ENCODE results near the gene HAL.

HAL gene

DNA sequence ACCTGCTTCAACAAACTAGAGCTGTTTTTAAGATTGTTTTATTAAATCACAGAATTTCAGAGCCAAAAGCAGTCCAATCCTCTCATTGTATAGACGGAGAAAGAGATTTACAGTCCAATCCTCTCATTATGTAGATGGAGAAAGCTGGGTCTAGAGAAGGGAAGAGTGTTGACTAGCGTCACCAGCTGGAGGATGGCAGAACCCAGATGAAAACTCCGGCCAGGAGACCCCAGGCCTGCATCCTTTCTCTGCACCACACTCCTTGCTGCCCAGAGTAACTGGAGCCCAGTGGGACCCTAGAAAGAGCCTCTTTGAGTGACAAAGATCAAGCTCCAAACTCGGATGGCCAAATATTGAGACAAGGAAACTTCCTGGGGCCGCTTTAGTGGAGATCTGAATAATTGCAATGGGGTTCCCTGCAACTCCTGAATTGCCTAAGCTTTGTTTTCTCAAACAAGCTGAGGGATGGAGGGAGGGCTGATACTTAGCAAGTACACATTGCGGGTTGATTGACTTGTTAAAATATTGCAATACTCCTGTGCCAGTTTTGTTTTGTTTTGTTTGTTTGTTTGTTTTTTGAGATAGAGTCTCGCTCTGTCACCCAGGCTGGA, 40.5 kb downstream of the HAL start (continued):
- TF ChIP-seq ZNF280D (tag by site-specific recombination; IDR thresholded peaks at IDR 0.05): no peak
- no peak for TF ChIP-seq ZNF416 (tag by site-specific recombination; IDR thresholded peaks at IDR 0.05)
- no peak for TF ChIP-seq ZNF639 (tag by site-specific recombination; IDR thresholded peaks at IDR 0.05)
- TF ChIP-seq ZNF596 (tag by site-specific recombination; IDR thresholded peaks at IDR 0.05): no peak
- TF ChIP-seq ZNF10 (tag by site-specific recombination; IDR thresholded peaks at IDR 0.05): no peak
- TF ChIP-seq ZNF530 (tag by site-specific recombination; IDR thresholded peaks at IDR 0.05; ENCODE audit: low read depth): no peak

- Histone ChIP-seq H3K4me1 (ENCODE audit: control insufficient read depth, insufficient read depth, low read length) (peaks cover 3% of the 10 kb centered on the region; the same call in 1 of the 2 replicates), H3K4me3 (ENCODE audit: low read depth, low read length) (no peak overlapping the region), H3K36me3 (ENCODE audit: control insufficient read depth in 2 of 2, insufficient read depth in 1 of 2, low read length in 2 of 2) (no peaks in the 10 kb centered on the region), H3K27ac (ENCODE audit: extremely low read depth, low read depth, low read length) (no peak overlapping the region), H3K9me3 (ENCODE audit: control insufficient read depth, insufficient read depth, low read depth, low read length) (no peaks in the 10 kb centered on the region)
- ChIA-PET CTCF (interaction anchor here (5.4 kb wide), 1 partner anchor 34 kb away, joined by 19 read pairs; no protein-coding TSS in a partner anchor), POLR2A (interaction anchor here (0.6 kb wide), 1 partner anchor 235 kb away, joined by 5 read pairs; no protein-coding TSS in a partner anchor)
- TF ChIP-seq ZFHX2 (tag by site-specific recombination; conservative IDR thresholded peaks at IDR 0.05): no peak
- no peak for TF ChIP-seq ZFP3 (tag by site-specific recombination; IDR thresholded peaks at IDR 0.05; ENCODE audit: low read depth)
- no peak for TF ChIP-seq YY1 (tag by site-specific recombination; IDR thresholded peaks at IDR 0.05)
- no peak for TF ChIP-seq SP3 (tag by site-specific recombination; IDR thresholded peaks at IDR 0.05)
- TF ChIP-seq, protein P1, sequence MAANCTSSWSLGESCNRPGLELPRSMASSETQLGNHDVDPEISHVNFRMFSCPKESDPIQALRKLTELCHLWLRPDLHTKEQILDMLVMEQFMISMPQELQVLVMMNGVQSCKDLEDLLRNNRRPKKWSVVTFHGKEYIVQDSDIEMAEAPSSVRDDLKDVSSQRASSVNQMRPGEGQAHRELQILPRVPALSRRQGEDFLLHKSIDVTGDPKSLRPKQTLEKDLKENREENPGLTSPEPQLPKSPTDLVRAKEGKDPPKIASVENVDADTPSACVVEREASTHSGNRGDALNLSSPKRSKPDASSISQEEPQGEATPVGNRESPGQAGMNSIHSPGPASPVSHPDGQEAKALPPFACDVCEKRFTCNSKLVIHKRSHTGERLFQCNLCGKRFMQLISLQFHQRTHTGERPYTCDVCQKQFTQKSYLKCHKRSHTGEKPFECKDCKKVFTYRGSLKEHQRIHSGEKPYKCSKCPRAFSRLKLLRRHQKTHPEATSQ (tag by site-specific recombination; IDR thresholded peaks at IDR 0.05): no peak
- TF ChIP-seq, protein P2, sequence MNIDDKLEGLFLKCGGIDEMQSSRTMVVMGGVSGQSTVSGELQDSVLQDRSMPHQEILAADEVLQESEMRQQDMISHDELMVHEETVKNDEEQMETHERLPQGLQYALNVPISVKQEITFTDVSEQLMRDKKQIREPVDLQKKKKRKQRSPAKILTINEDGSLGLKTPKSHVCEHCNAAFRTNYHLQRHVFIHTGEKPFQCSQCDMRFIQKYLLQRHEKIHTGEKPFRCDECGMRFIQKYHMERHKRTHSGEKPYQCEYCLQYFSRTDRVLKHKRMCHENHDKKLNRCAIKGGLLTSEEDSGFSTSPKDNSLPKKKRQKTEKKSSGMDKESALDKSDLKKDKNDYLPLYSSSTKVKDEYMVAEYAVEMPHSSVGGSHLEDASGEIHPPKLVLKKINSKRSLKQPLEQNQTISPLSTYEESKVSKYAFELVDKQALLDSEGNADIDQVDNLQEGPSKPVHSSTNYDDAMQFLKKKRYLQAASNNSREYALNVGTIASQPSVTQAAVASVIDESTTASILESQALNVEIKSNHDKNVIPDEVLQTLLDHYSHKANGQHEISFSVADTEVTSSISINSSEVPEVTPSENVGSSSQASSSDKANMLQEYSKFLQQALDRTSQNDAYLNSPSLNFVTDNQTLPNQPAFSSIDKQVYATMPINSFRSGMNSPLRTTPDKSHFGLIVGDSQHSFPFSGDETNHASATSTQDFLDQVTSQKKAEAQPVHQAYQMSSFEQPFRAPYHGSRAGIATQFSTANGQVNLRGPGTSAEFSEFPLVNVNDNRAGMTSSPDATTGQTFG (tag by site-specific recombination; IDR thresholded peaks at IDR 0.05; ENCODE audit: borderline replicate concordance): no peak
- no peak for TF ChIP-seq HOXD13 (CRISPR knock-in tag; IDR thresholded peaks at IDR 0.05; ENCODE audit: borderline replicate concordance)
- no peak for TF ChIP-seq ZNF214 (tag by site-specific recombination; IDR thresholded peaks at IDR 0.05; ENCODE audit: borderline replicate concordance)
- TF ChIP-seq ZNF837 (tag by site-specific recombination; IDR thresholded peaks at IDR 0.05): no peak
- no peak for TF ChIP-seq ZNF433 (tag by site-specific recombination; IDR thresholded peaks at IDR 0.05; ENCODE audit: low read depth)
- no peak for TF ChIP-seq ZNF610 (tag by site-specific recombination; IDR thresholded peaks at IDR 0.05; ENCODE audit: borderline replicate concordance)
- TF ChIP-seq ZNF677 (tag by site-specific recombination; IDR thresholded peaks at IDR 0.05): no peak
- TF ChIP-seq ZNF704 (tag by site-specific recombination; IDR thresholded peaks at IDR 0.05): no peak
Measured at GRCh38 chr12:95953000-95953399, 43.1 kb downstream of the HAL start.
